ENCODE measurements around the gene DNPEP.
"Not testable (repeated sequence)": the region's sequence is repeated elsewhere in the genome, so short reads cannot be mapped to it uniquely, and the experiment has no call there.

DNPEP gene

GRCh38 chr2:219399716-219400478, 12.2 kb upstream of the DNPEP start:
- DNase-seq: peak in 2 of 3 experiments; percentile 28 to 43

DNA sequence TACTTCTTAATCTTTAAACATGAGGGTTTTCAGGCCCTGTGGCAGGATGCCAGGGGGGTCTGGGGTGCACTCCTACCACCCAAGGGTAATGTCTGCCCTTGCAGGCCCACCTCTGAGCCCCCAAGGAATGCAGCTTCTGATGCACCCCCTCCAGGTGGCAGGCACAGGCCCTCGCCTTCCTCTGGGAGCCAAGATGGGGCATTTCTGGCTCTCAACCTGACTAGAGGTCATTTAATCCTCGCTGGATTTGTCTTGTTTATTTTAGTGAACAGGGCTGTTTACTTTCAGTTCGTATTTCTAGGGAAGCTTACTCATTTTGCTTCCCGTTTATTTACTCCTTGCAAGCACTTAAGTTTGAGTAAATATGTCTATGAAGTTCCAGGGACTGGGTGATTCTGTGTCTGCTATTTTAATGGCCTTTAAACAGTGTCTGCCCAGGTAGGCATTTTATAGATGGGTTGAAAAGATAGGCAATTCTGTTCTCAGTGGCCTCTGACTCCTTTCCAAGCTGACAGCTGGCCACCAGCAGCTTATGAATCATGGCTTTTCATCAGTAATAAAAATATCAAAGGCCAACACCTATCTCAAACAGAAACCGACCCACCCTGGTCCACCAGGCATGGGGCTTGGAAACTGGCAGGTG, 11.1 kb upstream of the DNPEP start:
- peak in 2 of 3 experiments; percentile 39 to 63 for DNase-seq

GRCh38 chr2:219396863-219397457, 9.2 kb upstream of the DNPEP start:
- DNase-seq: no peak

- DNase-seq: no peak
These were observed 7.9 kb upstream of the DNPEP start for GRCh38 chr2:219395609-219396008.

- not testable (repeated sequence) for DNase-seq
These were observed 7.3 kb upstream of the DNPEP start for GRCh38 chr2:219395056-219395455.

GRCh38 chr2:219392754-219393153, 5.0 kb upstream of the DNPEP start:
- no peak for DNase-seq

DNA sequence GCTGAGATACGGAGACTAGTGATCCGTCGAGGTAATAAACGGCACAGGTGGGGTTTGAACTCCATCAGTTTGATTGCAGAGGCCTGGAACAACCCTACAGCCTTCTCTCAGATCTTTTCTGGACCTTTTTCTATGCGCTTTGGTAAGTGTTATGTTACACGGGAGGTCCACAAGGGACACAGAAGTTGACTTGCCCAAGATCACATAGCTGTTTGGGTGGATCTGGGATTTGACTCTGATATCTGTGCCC, 1.1 kb upstream of the DNPEP start:
- DNase-seq: no peak

DNA sequence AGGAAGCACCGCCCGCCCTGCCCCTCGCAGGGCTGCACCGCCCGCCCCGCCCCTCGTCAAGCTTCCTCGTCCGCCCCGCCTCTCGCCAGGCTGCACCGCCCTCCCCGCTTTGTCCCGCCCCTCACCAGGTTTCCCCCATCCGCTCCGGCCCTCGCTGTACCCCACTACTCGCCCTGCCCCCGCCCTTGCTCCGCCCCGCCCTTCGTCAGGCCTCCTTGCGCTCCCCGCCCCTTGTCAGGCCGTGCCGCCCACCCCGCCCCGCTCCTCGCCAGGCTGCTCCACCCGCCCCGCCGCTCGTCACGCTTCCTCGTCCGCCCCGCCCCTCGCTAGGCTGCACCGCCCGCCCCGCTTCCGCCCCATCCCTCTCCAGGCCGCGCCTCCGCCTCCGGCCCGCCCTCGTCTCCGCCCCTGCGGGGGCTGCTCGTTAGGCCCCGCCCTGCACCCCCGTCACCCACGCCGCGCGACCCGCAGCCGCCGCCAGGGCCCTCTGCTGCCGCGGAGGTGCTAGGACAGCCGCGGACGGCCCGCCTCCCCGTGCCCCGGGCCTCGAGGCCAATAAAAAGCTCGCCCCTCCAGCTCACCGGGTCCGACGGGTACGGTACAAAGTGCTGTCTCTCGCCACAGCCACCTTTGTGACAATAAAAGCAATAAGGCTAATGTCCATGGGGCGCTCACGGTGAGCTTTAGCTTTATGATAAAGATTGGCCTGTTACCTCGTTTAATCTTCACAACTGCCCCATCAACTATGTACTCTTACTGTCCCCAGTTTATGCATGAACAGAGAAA, 602 bp upstream of the DNPEP start:
- DNase-seq: peak; percentile 83 to 95 (median 89)

GRCh38 chr2:219386532-219387280, 1.0 kb downstream of the DNPEP start:
- peak in 2 of 3 experiments; percentile 19 to 57 for DNase-seq

DNA sequence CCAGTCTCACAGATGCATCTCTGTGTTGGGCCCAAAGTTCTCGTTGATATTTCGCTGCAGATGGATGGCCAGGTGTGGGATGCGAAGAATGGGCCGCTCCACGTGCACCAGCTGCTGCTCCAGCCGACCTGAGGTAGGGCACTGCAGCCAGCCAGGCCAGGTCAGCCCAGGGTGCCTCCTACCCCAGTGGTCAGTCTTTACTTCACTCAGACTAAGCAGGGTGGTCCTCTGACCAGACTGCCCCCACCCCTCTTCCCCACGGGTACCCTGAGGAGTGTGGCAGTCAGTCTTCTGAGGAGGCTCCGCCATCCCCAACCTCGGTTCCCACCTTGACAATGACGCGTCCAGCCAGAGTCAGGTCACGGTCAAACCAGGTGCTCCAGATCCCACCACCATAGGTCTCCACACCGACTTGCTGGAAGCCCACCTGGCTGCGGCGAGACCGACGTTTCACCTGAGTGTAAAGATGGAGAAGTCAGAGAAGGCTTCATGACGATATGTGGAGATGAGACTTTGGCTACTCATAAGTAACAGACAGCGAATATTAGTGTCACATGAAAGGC, 1.7 kb downstream of the DNPEP start:
- DNase-seq: no peak

- DNase-seq: no peak
These were observed 2.9 kb downstream of the DNPEP start for GRCh38 chr2:219384859-219385258.

- no peak for DNase-seq
These were observed 3.5 kb downstream of the DNPEP start for GRCh38 chr2:219384083-219384713.

DNA sequence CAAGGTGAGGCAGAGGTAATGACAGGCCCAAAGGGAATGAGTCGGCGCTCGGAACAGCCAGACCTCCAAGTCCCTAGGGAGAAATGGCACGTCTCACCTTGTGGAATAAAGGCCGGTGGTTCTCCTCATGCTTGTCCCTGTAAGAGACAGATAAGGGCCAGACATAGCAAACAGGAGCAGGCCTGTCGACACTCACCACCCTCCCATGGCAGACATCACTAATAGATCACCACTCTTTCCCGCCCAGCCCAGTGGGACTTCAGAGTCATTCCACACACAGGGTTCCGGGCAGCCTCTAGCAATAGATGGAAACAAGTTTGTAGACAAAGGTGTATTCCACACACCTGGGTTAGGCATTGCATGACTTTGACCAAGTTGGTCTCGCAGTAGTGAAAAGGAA, 6.3 kb downstream of the DNPEP start:
- DNase-seq: no peak

DNA sequence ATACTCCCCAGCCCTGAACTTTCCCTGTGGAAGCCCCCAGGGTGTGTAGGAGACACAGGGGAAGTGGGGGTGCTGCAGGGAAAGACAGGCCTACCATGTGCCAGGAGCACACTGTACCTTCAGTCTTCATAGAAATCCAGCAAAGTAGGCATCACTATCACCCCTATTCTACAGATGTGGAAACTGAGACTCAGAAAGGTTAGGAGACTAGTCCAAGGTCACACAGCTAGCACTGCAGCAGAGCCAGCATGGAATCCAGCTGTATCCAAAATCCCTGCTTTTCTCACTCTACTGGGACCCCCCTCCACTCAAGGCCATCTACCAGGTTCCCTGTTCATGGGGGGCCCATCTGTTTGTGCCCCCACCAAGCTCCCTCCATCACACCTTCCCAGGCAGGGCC, 6.8 kb downstream of the DNPEP start:
- no peak for DNase-seq

DNA sequence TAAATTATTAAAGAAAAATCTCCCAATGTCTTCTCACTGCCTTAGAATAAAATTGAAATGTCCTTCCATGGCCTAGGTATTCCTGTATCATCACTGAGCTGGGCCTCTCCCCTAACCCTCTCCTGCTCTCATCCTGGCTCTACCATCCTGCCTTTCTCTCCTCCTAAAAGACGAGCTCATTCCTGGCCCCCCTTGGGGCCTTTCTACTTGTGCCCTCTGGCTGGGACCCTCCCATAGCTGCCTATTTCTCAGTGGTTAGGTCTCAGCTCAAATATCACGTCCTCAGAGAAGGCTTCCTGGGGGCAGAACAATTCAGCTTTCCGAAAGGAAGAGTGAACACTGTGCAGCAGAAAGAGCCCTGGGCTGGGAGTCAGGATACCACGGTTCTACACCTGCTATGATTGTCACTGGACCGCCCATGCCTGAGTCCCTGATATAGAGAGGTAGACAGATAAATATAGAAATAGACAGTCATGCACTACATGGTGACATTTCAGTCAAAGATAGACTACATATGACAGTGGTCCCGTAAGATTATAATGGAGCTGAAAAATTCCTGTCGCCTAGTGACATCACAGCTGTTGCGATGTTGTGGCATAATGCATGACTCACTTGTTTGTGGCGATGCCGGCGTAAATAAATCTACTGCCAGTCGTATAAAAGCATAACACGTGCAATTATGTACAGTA, 9.4 kb downstream of the DNPEP start:
- DNase-seq: no peak

- DNase-seq: no peak
These were observed 18.3 kb downstream of the DNPEP start for GRCh38 chr2:219369447-219369861.

DNA sequence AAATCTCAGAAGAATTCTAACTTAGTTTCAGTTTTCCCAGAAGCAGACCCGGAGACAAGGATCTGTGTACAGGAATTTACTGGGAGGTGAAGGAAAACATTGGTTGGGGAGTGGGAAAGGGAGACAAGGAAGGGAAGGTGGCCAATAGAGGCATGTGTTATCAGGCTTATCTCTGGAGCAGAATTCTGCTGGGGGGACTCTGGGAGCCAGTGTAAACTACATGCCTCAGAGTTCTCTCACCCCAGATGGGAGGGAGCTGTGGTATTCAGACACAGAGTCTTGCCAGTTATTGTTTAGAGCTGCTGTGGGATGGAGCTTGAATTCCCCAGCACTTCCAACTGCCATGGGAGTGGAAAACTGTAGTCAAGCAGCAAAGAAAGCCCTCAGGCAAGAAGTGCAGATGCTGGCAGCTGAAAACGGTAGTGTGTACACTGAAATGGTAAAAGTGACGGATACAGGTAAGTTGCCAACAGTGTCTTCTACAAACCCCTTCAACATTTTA, 19.0 kb downstream of the DNPEP start:
- peak in 1 of 3 experiments; percentile 6 for DNase-seq

- no peak for DNase-seq
These were observed 25.1 kb downstream of the DNPEP start for GRCh38 chr2:219362524-219363164.

DNA sequence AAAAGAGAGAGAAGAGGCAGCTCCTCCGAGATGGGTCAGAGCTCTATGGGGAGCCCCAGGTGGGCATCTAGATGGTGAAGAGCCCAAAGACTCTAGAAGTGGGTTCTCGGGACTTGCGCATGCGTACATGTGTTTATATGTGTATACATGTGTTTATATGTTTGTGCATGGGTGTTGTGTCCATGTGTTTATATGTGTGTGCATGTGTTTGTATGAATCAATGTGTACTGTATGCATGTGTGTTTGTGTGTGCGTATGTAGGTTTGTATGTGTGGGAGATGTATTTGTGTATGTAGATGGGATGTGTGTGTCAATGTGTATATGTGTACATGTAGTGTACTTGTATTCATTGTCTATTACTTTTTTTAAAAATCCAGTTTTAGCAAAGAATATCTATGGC, 25.6 kb downstream of the DNPEP start:
- no peak for DNase-seq

All from NCI-H1417 (cell line).